Neuron (in vitro differentiated cells): Measurements from ENCODE around the gene FCF1.

Experiments
- H2AFZ ChIP-seq: one replicate; pipeline ENCODE4 v1.6.1; 2013; ENCODE audit warnings: low read depth, mild to moderate bottlenecking, inconsistent platforms, low read length, moderate library complexity
- H3K27me3 ChIP-seq: one replicate; pipeline ENCODE4 v1.6.1; 2013; ENCODE audit warnings: low read length; ENCODE audit not compliant: insufficient read depth
- H3K36me3 ChIP-seq: one replicate; pipeline ENCODE4 v1.6.1; 2013; ENCODE audit warnings: low read length; ENCODE audit not compliant: insufficient read depth
- H3K4me1 ChIP-seq: one replicate; pipeline ENCODE4 v1.6.1; 2013; ENCODE audit warnings: low read length; ENCODE audit not compliant: insufficient read depth
- H3K4me3 ChIP-seq: 2 replicates; pipeline ENCODE4 v1.5.1; 2013; ENCODE audit warnings: mild to moderate bottlenecking, low read length, moderate library complexity
- H3K9me3 ChIP-seq: one replicate; pipeline ENCODE4 v1.6.1; 2013; ENCODE audit warnings: low read length

The FCF1 gene

DNA sequence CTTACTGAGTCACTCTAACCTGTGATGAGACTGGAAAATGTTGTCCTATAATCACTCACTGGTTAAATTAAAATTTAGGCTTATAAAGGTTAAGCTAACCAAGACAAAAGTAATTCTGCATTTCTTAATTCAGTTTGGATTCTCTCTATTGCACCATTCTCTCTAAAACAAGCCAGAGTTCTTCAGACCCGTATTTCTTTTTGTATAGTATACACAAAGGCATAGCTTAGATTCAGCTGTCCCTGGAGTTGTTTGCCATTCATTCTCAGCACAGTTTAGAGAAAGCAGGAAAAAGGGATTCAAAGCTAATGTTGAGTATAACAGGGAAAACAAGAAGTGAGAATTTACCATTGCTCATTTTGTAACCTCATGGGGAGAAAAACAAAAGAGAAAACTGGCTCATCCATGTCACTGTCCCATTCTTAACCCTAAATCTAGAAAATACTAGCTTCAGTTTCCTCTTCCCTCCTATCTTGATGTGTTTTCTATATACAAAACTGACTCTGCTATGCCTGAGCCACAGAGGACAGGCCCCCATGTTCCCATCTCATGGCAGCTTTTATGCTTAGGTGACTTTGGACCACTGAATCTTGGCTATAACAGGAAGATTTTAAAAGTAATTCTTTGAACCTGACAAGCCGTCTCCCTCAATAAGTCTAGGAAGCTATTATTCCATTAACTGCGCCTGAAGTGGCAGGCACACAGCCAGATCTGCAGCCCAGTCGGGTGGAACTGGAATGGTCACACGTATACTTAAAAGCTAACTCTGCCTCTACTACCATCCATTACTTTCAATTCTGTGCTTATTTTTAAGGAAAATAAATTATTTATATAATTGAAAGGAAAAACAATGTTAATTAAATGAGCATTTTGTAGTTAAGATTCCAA is 7.1 kb upstream of the FCF1 start:
- H3K9me3 ChIP-seq: peaks cover 6% of the 10 kb centered on the region
- no peak overlapping the region for H2AFZ ChIP-seq
- no peaks in the 10 kb centered on the region for H3K36me3 ChIP-seq
- H3K4me1 ChIP-seq: no peaks in the 10 kb centered on the region
- H3K27me3 ChIP-seq: no peaks in the 10 kb centered on the region
- no peak overlapping the region for H3K4me3 ChIP-seq

DNA sequence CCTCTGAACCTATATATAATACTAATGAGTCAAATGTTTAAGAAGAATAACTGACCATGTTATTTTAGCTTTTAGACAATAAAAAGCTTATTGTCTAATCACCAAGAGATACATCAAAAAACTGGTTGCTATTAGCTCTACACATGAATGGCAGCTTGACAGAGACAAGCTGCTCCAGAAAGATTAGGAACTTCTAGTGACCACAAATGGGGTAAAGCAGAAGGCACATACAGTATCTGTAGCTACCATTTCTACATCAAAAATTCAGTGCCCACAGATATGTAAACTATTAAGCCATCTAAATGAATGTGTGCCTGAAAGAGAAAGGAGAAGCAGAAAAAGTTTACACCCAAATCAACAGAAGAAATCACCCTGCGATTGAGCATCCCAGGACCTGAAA is 2.5 kb upstream of the FCF1 start:
- Histone ChIP-seq H3K9me3 (no peaks in the 10 kb centered on the region), H2AFZ (no peak overlapping the region), H3K4me1 (peaks cover 15% of the 10 kb centered on the region), H3K4me3 (no peak overlapping the region), H3K27me3 (no peaks in the 10 kb centered on the region), H3K36me3 (peaks cover 7% of the 10 kb centered on the region)

DNA sequence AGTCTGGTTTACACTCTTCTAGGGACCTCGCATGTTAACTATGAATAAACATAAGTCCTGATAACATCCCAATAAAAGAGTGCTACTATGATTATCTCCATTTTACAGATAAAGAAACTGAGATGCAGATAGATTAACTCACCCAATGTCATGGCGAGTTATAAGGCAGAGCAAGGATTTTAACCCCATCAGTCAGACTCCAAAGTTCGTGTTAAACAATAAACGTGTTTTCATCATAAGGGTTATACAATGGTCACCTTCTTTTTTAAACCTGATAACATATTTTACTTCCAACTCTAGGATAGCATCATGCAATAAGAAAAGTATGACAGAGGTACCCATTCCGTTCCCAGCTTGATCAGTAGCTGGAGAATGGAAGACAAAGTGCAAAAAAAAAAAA is 1.3 kb upstream of the FCF1 start:
- no peaks in the 10 kb centered on the region for H3K27me3 ChIP-seq
- H3K4me1 ChIP-seq: peaks cover 15% of the 10 kb centered on the region
- H3K9me3 ChIP-seq: no peaks in the 10 kb centered on the region
- H3K4me3 ChIP-seq: peak overlapping the region; percentile 96
- no peak overlapping the region for H2AFZ ChIP-seq
- H3K36me3 ChIP-seq: peaks cover 17% of the 10 kb centered on the region

DNA sequence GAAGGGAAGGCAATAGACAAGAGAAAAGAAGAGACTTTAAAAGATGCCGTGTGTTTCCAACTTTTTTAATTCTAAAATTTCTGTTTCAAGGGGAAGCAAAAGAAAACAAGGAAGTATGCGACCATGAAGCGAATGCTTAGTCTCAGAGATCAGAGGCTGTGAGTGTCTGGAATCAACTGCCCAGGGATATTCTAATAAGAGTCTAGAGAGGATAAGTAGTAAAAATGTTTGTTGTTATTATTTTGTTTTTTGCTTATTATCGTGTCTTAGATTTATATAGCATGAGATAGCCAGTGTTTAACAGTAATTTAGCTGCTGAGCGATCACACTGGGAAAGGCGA is 421 bp downstream of the FCF1 start:
- H3K4me1 ChIP-seq: peaks cover 15% of the 10 kb centered on the region
- H3K9me3 ChIP-seq: no peaks in the 10 kb centered on the region
- peaks cover 31% of the 10 kb centered on the region for H3K36me3 ChIP-seq
- no peaks in the 10 kb centered on the region for H3K27me3 ChIP-seq
- peak overlapping the region; percentile 7 for H2AFZ ChIP-seq
- peak overlapping the region; percentile 96 for H3K4me3 ChIP-seq

DNA sequence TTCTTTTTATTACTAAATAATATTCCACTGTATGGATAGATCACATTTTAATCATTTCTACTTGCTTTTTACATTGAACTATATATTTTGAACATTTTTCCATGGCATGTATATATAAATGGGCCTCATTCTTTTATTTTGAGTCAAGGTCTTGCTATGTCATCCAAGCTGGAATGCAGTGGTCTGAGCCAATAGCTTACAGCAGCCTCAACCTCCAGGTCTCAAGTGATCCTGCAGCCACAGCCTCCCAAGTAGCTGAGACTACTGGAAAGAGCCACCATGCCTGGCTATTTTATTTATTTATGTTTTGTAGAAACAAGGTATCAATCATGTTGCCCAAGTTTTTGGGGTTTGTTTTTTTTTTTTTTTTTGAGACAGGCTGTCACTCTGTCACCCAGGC is 7.6 kb downstream of the FCF1 start:
- H3K36me3 ChIP-seq: peaks cover 48% of the 10 kb centered on the region
- no peak overlapping the region for H3K4me3 ChIP-seq
- H2AFZ ChIP-seq: no peak overlapping the region
- no peaks in the 10 kb centered on the region for H3K9me3 ChIP-seq
- no peaks in the 10 kb centered on the region for H3K4me1 ChIP-seq
- no peaks in the 10 kb centered on the region for H3K27me3 ChIP-seq

DNA sequence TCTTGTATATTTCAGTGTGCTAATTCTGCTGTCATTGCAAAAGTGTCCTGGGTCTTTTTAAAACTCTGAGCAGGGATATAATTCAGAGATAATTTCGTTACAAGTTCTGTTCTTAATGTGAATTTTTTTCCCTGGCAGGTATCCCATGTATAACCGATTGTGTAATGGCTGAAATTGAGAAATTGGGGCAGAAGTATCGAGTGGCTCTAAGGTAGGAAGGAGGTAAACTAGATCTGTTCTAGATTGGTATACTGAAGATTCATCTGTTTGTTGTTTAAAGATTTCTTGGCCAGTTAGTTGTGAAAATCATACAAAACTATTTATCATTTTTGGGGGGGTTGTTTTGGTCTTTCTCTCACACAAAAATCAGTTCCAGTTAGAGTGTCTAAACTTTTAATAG is 10.2 kb downstream of the FCF1 start:
- Histone ChIP-seq H3K36me3 (peaks cover 29% of the 10 kb centered on the region), H3K27me3 (no peaks in the 10 kb centered on the region), H3K9me3 (peaks cover 4% of the 10 kb centered on the region), H3K4me1 (no peaks in the 10 kb centered on the region), H2AFZ (no peak overlapping the region), H3K4me3 (no peak overlapping the region)

DNA sequence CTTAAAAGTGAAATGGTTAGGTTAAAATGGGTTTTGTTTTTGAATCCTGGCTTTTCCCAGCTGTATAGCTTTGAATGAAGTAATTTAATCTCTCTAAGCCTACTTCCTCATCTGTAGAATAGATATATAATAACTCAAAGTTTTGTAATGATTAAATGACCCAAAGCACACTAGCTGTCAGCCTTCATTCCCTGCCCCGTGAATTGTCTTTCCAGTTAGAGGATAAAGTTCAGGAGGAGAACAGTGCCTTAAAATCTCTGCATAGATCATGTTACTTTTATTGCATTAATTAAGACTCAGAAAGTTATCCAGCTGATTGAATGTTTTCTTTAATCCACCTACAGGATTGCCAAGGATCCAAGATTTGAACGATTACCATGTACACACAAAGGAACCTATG is 19.4 kb downstream of the FCF1 start:
- Histone ChIP-seq H2AFZ (no peak overlapping the region), H3K4me1 (no peaks in the 10 kb centered on the region), H3K4me3 (no peak overlapping the region), H3K9me3 (no peaks in the 10 kb centered on the region), H3K36me3 (peaks cover 35% of the 10 kb centered on the region), H3K27me3 (no peaks in the 10 kb centered on the region)

DNA sequence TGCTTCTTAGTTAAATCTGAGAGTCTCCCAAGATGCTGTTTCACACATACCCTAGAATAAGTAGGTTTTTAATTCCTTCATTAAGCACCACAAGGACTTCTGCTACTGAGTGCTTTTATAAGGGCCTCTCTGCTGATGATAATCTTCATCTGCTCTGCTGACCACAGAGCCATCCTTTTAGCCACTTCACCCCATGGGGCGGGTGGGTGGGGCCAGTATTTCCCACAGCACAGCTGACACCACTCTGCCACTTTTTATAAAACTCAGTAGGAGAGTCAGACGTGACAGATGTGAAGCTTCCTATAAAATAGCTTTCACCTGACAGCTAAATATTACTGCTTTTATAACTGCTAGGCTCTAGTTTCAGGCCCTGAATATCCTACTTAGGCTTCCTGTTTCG is 20.3 kb downstream of the FCF1 start:
- peaks cover 37% of the 10 kb centered on the region for H3K36me3 ChIP-seq
- H3K4me1 ChIP-seq: no peaks in the 10 kb centered on the region
- no peaks in the 10 kb centered on the region for H3K9me3 ChIP-seq
- no peak overlapping the region for H3K4me3 ChIP-seq
- H2AFZ ChIP-seq: no peak overlapping the region
- H3K27me3 ChIP-seq: no peaks in the 10 kb centered on the region

DNA sequence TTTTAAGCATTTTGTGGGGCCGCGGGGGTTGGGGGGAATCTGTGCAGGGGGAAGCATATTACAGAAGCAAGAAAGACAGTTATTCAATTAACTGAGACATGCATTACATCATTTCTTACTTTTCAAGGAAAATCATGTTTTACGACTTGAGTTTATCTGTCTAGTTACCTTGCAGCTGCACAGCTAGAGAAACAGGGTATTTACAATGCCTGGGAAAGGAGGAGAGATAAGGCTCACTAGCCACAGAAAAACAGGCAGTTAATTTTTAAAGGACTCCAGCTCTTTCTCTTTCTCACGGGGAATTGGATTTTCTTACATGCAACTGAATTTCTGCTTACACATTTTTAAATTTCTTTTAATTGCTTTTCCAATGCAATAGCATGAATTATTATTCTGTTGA is 22.2 kb downstream of the FCF1 start:
- Histone ChIP-seq H3K36me3 (peaks cover 39% of the 10 kb centered on the region), H3K27me3 (no peaks in the 10 kb centered on the region), H3K9me3 (no peaks in the 10 kb centered on the region), H3K4me1 (no peaks in the 10 kb centered on the region), H2AFZ (no peak overlapping the region), H3K4me3 (no peak overlapping the region)

DNA sequence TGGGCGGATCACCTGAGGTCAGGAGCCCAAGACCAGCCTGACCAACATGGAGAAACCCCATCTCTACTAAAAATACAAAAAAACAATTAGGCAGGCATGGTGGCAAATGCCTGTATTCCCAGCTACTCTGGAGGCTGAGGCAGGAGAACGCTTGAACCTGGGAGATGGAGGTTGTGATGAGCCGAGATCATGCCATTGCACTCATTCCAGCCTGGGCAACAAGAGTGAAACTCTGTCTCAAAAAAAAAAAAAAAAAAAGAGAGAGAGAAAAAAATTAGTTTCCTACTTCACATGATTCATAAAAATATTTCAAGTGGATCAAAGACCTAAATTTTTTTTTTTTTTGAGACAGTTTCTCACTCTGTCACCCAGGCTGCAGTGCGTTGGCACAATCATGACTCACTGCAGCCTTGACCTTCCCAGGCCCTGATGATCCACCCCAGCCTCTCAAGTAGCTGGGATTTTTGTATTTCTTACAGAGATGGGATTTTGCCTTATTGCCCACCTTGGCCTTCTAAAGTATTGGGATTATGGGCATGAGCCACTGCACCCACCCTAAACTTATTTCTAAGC is 24.9 kb downstream of the FCF1 start:
- H3K36me3 ChIP-seq: peaks cover 30% of the 10 kb centered on the region
- no peak overlapping the region for H2AFZ ChIP-seq
- no peaks in the 10 kb centered on the region for H3K27me3 ChIP-seq
- no peak overlapping the region for H3K4me3 ChIP-seq
- no peaks in the 10 kb centered on the region for H3K9me3 ChIP-seq
- H3K4me1 ChIP-seq: no peaks in the 10 kb centered on the region

DNA sequence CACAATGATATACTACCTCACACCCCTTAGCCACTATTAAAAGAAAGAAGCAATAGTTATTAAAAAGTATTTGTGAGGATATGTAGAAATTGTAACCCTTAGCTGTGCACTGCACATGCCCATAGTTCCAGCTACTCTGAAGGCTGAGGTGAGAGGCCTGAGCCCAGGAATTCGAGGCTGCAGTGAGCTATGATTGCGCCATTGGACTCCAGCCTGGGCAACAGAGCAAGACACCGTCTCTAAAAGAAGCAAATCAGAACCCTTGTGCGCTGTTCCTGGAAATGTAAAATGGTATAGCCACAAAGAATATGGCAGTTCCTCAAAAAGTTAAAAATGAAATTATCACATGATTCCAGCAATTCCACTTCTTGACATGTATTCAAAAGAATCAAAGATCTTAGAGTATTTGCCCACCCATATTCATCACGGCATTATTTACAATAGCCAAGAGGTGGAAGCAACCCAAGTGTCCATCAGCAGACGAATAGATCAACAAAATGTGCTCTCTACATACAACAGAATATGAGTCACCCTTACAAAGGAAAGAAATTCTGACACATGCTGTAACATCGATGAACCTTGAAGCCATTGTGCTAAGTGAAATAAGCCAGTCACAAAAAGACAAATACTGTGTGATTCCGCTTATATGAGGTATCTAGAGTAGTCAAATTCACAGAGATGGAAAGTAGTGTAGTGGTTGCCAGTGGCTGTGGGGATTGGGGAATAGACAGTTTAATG is 26.5 kb downstream of the FCF1 start:
- Histone ChIP-seq H3K36me3 (peaks cover 15% of the 10 kb centered on the region), H2AFZ (no peak overlapping the region), H3K4me1 (no peaks in the 10 kb centered on the region), H3K9me3 (no peaks in the 10 kb centered on the region), H3K4me3 (no peak overlapping the region), H3K27me3 (no peaks in the 10 kb centered on the region)

DNA sequence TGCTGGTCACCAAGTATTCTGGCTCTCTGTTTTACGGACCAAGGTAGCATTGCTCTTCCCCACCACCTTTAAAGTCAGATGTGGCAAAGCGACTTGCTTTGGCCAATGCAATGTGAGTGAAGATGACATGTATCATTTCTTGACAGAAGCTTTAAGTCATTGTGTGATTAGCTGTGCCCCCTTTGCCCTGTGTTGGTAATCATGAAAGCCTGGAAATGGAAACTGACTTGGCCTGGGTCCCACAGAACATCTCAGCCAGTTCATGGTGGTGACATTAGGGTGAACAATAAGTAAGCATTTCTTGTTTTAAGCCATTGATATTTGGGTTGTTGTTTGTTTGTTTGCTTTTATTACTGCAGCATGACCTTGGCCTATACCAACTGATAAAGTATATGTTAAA is 34.3 kb downstream of the FCF1 start:
- H3K36me3 ChIP-seq: no peaks in the 10 kb centered on the region
- H3K9me3 ChIP-seq: no peaks in the 10 kb centered on the region
- no peak overlapping the region for H3K4me3 ChIP-seq
- H2AFZ ChIP-seq: no peak overlapping the region
- no peaks in the 10 kb centered on the region for H3K27me3 ChIP-seq
- H3K4me1 ChIP-seq: no peaks in the 10 kb centered on the region

DNA sequence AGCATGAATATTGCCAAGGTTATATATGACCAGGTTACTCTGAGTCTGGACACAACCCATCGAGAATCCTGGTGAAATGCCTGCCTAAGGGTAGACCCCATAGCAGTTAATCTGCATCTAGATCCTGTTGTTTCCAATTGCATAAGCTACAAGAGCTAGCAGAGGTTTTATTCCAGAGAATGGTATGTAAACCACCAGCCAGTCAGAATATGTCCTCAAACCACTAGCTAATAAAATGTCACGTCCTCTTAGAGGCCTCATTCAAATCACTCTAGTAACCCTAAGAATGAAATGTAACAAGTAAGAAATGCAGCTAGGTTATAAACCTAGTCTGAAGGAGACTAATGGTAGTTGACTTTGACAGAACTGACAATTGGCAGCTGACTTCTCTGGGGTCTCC is 41.2 kb downstream of the FCF1 start:
- Histone ChIP-seq H3K27me3 (no peaks in the 10 kb centered on the region), H3K4me1 (no peaks in the 10 kb centered on the region), H3K4me3 (no peak overlapping the region), H3K9me3 (peaks cover 4% of the 10 kb centered on the region), H2AFZ (no peak overlapping the region), H3K36me3 (no peaks in the 10 kb centered on the region)
